Right lobe of liver (tissue), 6 donors: ENCODE results near the gene ROR2. TPM values are rescaled to one million over a fixed set of nuclear protein-coding genes. Genes with fewer than 3 reads are reported as not detected.
"Not testable (repeated sequence)": the region's sequence is repeated elsewhere in the genome, so short reads cannot be mapped to it uniquely, and the experiment has no call there.

Source experiments
- ATAC-seq, 4 donors: fragments of 200-7000 bp; cut with Tn5 transposase; one replicate each; pipeline ENCODE4 v1.9.1; 2020; ENCODE audit warnings: mild to moderate bottlenecking in 4 of 4, moderate library complexity in 4 of 4
- DNase-seq, 3 donors: peaks; one replicate each; pipeline ENCODE4 v3.0.0-alpha.2; 2020
- H3K27ac ChIP-seq, 3 donors: fragments of 200-600 bp; one replicate each; pipeline ENCODE4 v1.8.0; 2022
- H3K27me3 ChIP-seq, 2 donors: fragments of 200-600 bp; one replicate each; pipeline ENCODE4 v1.8.0; 2022
- H3K36me3 ChIP-seq, 4 donors: fragments of 200-600 bp; sonication (generic) in 1 of 4; one replicate each; pipeline versions ENCODE4 v1.5.1 to v1.8.0; 2017 to 2022; ENCODE audit warnings: control low read depth in 1 of 4
- H3K4me1 ChIP-seq, 4 donors: fragments of 200-600 bp; sonication (generic) in 1 of 4; one replicate each; pipeline versions ENCODE4 v1.5.1 to v1.8.0; 2017 to 2022; ENCODE audit warnings: control low read depth in 1 of 4
- H3K4me3 ChIP-seq, 3 donors: fragments of 200-600 bp; one replicate each; pipeline ENCODE4 v1.8.0; 2022
- H3K9me3 ChIP-seq, 4 donors: fragments of 200-600 bp; sonication (generic) in 1 of 4; one replicate each; pipeline versions ENCODE4 v1.5.1 to v1.8.0; 2017 to 2022; ENCODE audit warnings: control low read depth in 1 of 4
- POLR2A ChIP-seq: fragments of 450-650 bp; IDR thresholded peaks from one replicate; pipeline ENCODE4 v1.6.1; 2017; ENCODE audit warnings: antibody characterized with exemption, mild to moderate bottlenecking
- WGBS: methylation state at CpG from one replicate; pipeline ENCODE4 v1.1.6; 2018; ENCODE audit warnings: low coverage, low lambda C conversion rate; ENCODE audit not compliant: insufficient coverage; ENCODE audit errors: missing lambda C conversion rate; 5-methylcytosine and 5-hydroxymethylcytosine counted together
- intact Hi-C, 2 donors: fragments of 100-400 bp; cut with DNase I; formaldehyde crosslinking; loops; one replicate each; pipeline versions ENCODE4 v1.11.2 to v1.14.1; 2022
- total RNA-seq, 6 experiments: library from RNA; depleted of rRNA in 2 of 6; stranded (reverse); fragments of >200 nt in 2 of 6; fragmentation: NEBNext Ultra II Directional in 3 of 6; extraction: Animal tissue kit (Norgen Biotek cat#: 25700) in 3 of 6; gene quantifications; one replicate each; pipeline versions ENCODE4 v1.1.0 to v1.2.4, GENCODE V29; 2016 to 2023
- TF ChIP-seq, protein P1 (sequence below), 4 donors: fragments of 200-600 bp in 3 of 4; fragments of 450-650 bp in 1 of 4; IDR thresholded peaks; one replicate each; pipeline versions ENCODE4 v1.5.1 to v1.8.0; 2016 to 2022; ENCODE audit warnings: antibody characterized with exemption in 4 of 4, mild to moderate bottlenecking in 2 of 4
- donor health status: DM: no; HTN: yes; CAD: no.
- donor health status: DM: no; HTN: no; CAD: no.
- donor health status: DM: no; HTN: no; CAD: no.
- donor health status: DM: no; HTN: yes; CAD: no.
- donor health status: DM: no; HTN: yes; CAD: no.

ROR2 gene
- total RNA-seq, 6 experiments from 2014 or later = 0.12 to 1.2 (median 0.49) TPM; not detected in 1

DNA sequence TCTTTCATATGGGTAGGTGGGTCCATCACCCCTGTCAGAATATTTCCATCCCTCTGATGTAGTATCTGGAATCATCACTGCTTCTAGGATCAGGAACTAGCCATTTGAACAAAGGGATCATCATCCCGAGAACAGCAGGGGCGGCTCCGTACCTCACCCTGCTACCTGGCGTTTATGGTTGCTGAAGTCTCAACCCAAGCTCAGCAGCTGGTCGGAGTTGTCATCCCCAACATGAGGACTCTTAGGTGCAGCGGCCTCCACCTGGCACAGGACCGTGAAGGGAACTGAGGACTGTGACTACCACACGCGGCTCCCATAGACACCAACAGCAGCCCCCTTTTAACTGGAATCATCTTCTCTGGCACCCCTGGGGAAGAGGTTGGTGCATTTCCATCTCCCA, 35.1 kb downstream of the ROR2 start:
- intact Hi-C loops = no loop called here
- Histone ChIP-seq H3K4me3 (no peak overlapping the region), H3K36me3 (no peaks in the 10 kb centered on the region), H3K9me3 (no peaks in the 10 kb centered on the region), H3K4me1 (no peaks in the 10 kb centered on the region), H3K27me3 (no peaks in the 10 kb centered on the region), H3K27ac (no peak overlapping the region)
- TF ChIP-seq POLR2A = no peak
- no peak for ATAC-seq
- DNase-seq = no peak
- 78% methylated on average over 5 of the region's 9 CpGs for WGBS

DNA sequence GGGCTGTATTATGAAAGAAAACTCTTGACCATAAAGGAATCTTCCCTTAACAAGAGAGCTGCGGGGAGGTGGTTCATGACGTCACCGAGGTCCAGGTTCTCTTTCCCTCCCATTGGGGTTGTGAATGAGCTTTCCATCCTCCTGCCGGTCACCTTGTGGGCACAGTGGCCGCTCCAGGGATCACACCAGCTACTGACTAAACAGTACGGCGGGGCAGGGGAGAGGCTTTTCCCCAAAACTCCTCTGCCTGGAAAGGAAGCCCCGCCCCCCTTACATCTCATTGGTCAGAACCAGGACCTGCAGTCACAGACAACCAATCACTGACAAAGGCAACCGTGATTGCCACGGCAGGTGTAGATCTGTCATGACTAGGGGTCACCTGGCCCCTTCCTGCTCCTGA, 35.6 kb downstream of the ROR2 start:
- Histone ChIP-seq H3K9me3 (no peaks in the 10 kb centered on the region), H3K27ac (no peak overlapping the region), H3K27me3 (no peaks in the 10 kb centered on the region), H3K4me3 (no peak overlapping the region), H3K4me1 (no peaks in the 10 kb centered on the region), H3K36me3 (no peaks in the 10 kb centered on the region)
- intact Hi-C loops = no loop called here
- TF ChIP-seq POLR2A = no peak
- TF ChIP-seq, protein P1, sequence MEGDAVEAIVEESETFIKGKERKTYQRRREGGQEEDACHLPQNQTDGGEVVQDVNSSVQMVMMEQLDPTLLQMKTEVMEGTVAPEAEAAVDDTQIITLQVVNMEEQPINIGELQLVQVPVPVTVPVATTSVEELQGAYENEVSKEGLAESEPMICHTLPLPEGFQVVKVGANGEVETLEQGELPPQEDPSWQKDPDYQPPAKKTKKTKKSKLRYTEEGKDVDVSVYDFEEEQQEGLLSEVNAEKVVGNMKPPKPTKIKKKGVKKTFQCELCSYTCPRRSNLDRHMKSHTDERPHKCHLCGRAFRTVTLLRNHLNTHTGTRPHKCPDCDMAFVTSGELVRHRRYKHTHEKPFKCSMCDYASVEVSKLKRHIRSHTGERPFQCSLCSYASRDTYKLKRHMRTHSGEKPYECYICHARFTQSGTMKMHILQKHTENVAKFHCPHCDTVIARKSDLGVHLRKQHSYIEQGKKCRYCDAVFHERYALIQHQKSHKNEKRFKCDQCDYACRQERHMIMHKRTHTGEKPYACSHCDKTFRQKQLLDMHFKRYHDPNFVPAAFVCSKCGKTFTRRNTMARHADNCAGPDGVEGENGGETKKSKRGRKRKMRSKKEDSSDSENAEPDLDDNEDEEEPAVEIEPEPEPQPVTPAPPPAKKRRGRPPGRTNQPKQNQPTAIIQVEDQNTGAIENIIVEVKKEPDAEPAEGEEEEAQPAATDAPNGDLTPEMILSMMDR (IDR thresholded peaks at IDR 0.05) = no peak
- WGBS = 71% methylated on average over 7 of the region's 10 CpGs
- ATAC-seq (no peak), DNase-seq (no peak)

DNA sequence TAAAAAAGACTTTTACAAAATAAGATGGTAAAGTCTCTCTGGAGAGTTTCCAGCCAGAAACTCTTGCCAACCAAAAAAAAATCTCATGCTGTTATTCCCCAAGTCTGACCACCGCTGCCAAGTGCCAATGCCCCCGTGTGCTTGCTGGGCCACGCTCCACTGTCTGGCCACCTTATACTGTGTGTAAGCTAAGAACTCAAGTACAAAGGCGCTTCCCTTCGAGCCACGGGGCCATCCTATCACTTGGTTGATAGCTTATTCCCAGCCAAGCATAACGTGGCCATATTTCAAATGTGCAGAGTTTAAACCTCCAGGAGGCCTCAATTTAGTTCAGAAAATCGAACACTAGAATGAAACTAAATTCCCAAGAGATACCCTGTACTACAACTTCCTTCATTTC, 36.0 kb downstream of the ROR2 start:
- DNase-seq (no peak), ATAC-seq (no peak)
- Histone ChIP-seq H3K4me1 (no peaks in the 10 kb centered on the region), H3K9me3 (no peaks in the 10 kb centered on the region), H3K36me3 (no peaks in the 10 kb centered on the region), H3K27me3 (no peaks in the 10 kb centered on the region), H3K4me3 (no peak overlapping the region), H3K27ac (no peak overlapping the region)
- 82% methylated on average over 7 of the region's 8 CpGs for WGBS
- intact Hi-C loops = no loop called here
- TF ChIP-seq, protein P1 (IDR thresholded peaks at IDR 0.05) = no peak

DNA sequence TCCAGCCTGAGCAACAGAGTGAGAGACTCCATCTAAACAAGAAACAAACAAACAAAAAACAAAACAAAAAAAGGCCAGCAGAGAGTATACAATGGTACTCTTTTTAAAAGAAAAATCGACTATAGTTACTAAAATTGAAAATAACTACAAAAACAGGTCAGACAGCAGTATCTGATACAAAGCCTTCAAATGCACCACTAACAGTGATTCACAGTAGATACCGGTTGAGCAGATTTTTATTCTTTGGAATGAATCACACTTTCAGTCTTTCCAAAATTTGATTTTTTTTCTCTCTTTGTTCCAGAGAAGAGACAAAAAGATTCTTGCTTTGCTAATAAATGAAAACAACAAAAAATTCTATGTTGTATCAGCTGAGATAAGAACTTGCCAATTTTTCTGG, 36.9 kb downstream of the ROR2 start:
- ATAC-seq = no peak
- 46% methylated on average over 2 of the region's 2 CpGs for WGBS
- H3K4me3 ChIP-seq = no peak overlapping the region
- intact Hi-C loops = no loop called here
- H3K9me3 ChIP-seq = no peaks in the 10 kb centered on the region
- no peak for DNase-seq
- H3K36me3 ChIP-seq = no peaks in the 10 kb centered on the region
- H3K27ac ChIP-seq = no peak overlapping the region
- TF ChIP-seq, protein P1 (IDR thresholded peaks at IDR 0.05) = no peak
- TF ChIP-seq POLR2A = no peak
- H3K27me3 ChIP-seq = no peaks in the 10 kb centered on the region
- no peaks in the 10 kb centered on the region for H3K4me1 ChIP-seq

DNA sequence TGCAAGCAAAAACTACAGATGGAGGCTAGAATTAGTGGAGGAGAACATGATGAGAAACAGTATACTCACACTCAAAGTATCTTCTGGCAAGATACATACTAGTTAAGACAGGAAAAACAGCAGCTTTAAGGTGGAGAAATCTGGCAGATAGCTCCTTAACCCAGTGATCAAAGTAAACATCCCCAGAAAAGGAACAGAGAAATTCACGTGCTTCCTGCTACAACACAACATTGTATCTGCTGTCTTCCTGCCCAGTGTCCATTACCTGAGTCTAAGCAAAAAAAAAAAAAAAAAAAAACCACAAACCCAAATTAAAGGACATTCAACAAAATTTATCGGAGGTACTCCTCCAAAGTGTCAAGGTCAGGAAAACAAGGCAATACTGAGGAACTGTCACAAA, 38.4 kb downstream of the ROR2 start:
- H3K9me3 ChIP-seq = no peaks in the 10 kb centered on the region
- 45% methylated on average over 2 of the region's 2 CpGs for WGBS
- H3K27me3 ChIP-seq = no peaks in the 10 kb centered on the region
- DNase-seq = no peak
- intact Hi-C loops = no loop called here
- no peaks in the 10 kb centered on the region for H3K36me3 ChIP-seq
- no peaks in the 10 kb centered on the region for H3K4me1 ChIP-seq
- no peak overlapping the region for H3K4me3 ChIP-seq
- no peak for TF ChIP-seq POLR2A
- TF ChIP-seq, protein P1 (IDR thresholded peaks at IDR 0.05) = no peak
- no peak for ATAC-seq
- no peak overlapping the region for H3K27ac ChIP-seq

DNA sequence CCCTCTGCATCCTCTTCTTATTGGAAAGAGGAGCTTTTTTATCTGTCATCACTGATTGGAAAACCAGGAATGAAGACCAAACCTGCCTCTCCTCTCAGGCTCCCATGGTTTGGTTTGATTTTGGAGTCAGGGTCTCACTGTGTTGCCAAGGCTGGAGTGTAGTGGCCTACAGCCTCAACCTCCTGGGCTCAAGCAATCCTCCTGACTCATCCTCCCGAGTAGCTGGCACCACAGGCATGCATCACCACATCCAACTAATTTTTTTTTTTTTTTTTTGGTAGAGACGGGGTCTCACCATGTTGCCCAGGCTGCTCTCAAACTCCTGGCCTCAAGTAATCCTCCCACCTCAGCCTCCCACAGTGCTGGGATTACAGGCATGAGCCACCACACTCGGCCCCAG, 40.8 kb downstream of the ROR2 start:
- DNase-seq, intact Hi-C loops, H3K36me3 ChIP-seq, H3K4me3 ChIP-seq, H3K4me1 ChIP-seq, ATAC-seq, H3K9me3 ChIP-seq, H3K27ac ChIP-seq, H3K27me3 ChIP-seq: not testable (repeated sequence)
- 60% methylated on average over 3 of the region's 3 CpGs for WGBS
